ENCODE data around the gene ZDHHC8. TPM values are rescaled to one million over a fixed set of nuclear protein-coding genes. Genes with fewer than 3 reads are reported as not detected.
A peak's percentile ranks its signal among the peaks of the same experiment; 100 is the strongest.

The ZDHHC8 gene
- total and polyA plus RNA-seq, 2 donors (not counting 3 experiments of a cell fraction or from before 2014, with no cell fraction given) = 49.8 to 131 TPM

MicroRNAs within 50 kb of the gene (microRNA counts, 767-probe panel; counts per million panel counts)
- 723 counts per million, percentile 96 among the panel's probes with 10 or more counts for microRNA hsa-miR-1306-3p

Small RNA genes lying within 50 kb of the gene (microRNA-seq; reads per million reads assigned to microRNA genes)
- not detected for gene MIR6816 (ENCODE audit: borderline number of aligned reads, borderline replicate concordance)

Small RNA genes lying within 50 kb of the gene (small RNA-seq; reads per million reads assigned to genes)
- gene MIR6816 (ENCODE audit: insufficient read depth, insufficient read length, low read depth, low replicate concordance) (not detected), gene RF00599 (ENCODE audit: insufficient read depth, insufficient read length, low read depth, low replicate concordance) (not detected)

Other genes with a start within 250 kb of the ZDHHC8 start
- gene COMT, start 190.0 kb upstream of the ZDHHC8 start, total RNA-seq = 221 and 246 TPM in 2 replicates
- 537 and 579 TPM in 2 replicates for gene COMT, start 190.0 kb upstream of the ZDHHC8 start, polyA plus RNA-seq
- 211 and 245 TPM in 2 replicates for gene TXNRD2, start 190.0 kb upstream of the ZDHHC8 start, total RNA-seq
- gene TXNRD2, start 190.0 kb upstream of the ZDHHC8 start, polyA plus RNA-seq = 440 and 511 TPM in 2 replicates
- 105 and 109 TPM in 2 replicates for gene ARVCF, start 115.0 kb upstream of the ZDHHC8 start, total RNA-seq
- 81.3 and 83.6 TPM in 2 replicates for gene ARVCF, start 115.0 kb upstream of the ZDHHC8 start, polyA plus RNA-seq
- 33.2 and 40.0 TPM in 2 replicates for gene TANGO2, start 110.7 kb upstream of the ZDHHC8 start, total RNA-seq
- 49.3 and 59.5 TPM in 2 replicates for gene TANGO2, start 110.7 kb upstream of the ZDHHC8 start, polyA plus RNA-seq
- 64.2 and 69.7 TPM in 2 replicates for gene DGCR8, start 51.6 kb upstream of the ZDHHC8 start, total RNA-seq
- gene DGCR8, start 51.6 kb upstream of the ZDHHC8 start, polyA plus RNA-seq = 30.7 and 32.7 TPM in 2 replicates
- gene RANBP1, start 15.7 kb upstream of the ZDHHC8 start, total RNA-seq = 237 and 247 TPM in 2 replicates
- 144 and 228 TPM in 2 replicates for gene RANBP1, start 15.7 kb upstream of the ZDHHC8 start, polyA plus RNA-seq
- gene TRMT2A, start 14.6 kb upstream of the ZDHHC8 start, total RNA-seq = 50.5 and 51.2 TPM in 2 replicates
- gene TRMT2A, start 14.6 kb upstream of the ZDHHC8 start, polyA plus RNA-seq = 61.9 and 73.2 TPM in 2 replicates
- gene CCDC188, start 19.3 kb downstream of the ZDHHC8 start, total RNA-seq = 9.4 and 11.6 TPM in 2 replicates
- gene CCDC188, start 19.3 kb downstream of the ZDHHC8 start, polyA plus RNA-seq = 9.8 and 10.5 TPM in 2 replicates
- gene RTN4R, start 136.5 kb downstream of the ZDHHC8 start, total RNA-seq = 1.2 and 1.3 TPM in 2 replicates
- 2.2 and 3.5 TPM in 2 replicates for gene RTN4R, start 136.5 kb downstream of the ZDHHC8 start, polyA plus RNA-seq
- gene DGCR6L, start 188.3 kb downstream of the ZDHHC8 start, total RNA-seq = 34.3 and 38.0 TPM in 2 replicates
- gene DGCR6L, start 188.3 kb downstream of the ZDHHC8 start, polyA plus RNA-seq = 67.5 and 82.9 TPM in 2 replicates